Ovary (tissue), 3 donors: Measurements from ENCODE around the gene RHCG.

Source experiments
- EP300 ChIP-seq: sonication (generic); formaldehyde crosslinking; IDR thresholded peaks from one replicate; pipeline ENCODE4 v1.6.1; 2017; ENCODE audit warnings: antibody characterized with exemption
- POLR2A ChIP-seq: fragments of 450-650 bp; IDR thresholded peaks from one replicate; pipeline ENCODE4 v1.6.1; 2017; ENCODE audit warnings: antibody characterized with exemption, mild to moderate bottlenecking, moderate library complexity
- TF ChIP-seq, protein P1 (sequence below), 3 donors: fragments of 450-650 bp in 2 of 3; fragments of 200-600 bp in 1 of 3; IDR thresholded peaks; one replicate each; pipeline versions ENCODE4 v1.5.1 to v1.8.0; 2016 to 2022; ENCODE audit warnings: antibody characterized with exemption in 3 of 3, mild to moderate bottlenecking in 1 of 3
- donor health status: DM: no; HTN: no; CAD: no.

- TF ChIP-seq, protein P1, sequence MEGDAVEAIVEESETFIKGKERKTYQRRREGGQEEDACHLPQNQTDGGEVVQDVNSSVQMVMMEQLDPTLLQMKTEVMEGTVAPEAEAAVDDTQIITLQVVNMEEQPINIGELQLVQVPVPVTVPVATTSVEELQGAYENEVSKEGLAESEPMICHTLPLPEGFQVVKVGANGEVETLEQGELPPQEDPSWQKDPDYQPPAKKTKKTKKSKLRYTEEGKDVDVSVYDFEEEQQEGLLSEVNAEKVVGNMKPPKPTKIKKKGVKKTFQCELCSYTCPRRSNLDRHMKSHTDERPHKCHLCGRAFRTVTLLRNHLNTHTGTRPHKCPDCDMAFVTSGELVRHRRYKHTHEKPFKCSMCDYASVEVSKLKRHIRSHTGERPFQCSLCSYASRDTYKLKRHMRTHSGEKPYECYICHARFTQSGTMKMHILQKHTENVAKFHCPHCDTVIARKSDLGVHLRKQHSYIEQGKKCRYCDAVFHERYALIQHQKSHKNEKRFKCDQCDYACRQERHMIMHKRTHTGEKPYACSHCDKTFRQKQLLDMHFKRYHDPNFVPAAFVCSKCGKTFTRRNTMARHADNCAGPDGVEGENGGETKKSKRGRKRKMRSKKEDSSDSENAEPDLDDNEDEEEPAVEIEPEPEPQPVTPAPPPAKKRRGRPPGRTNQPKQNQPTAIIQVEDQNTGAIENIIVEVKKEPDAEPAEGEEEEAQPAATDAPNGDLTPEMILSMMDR (IDR thresholded peaks at IDR 0.05) = no peak
- TF ChIP-seq POLR2A (no peak), EP300 (no peak)
Measured at GRCh38 chr15:89533861-89534544, 37.6 kb upstream of the RHCG start.
